WTC11 (cell line): ENCODE data around the gene RNF151. TPM values are rescaled to one million over a fixed set of nuclear protein-coding genes. Genes with fewer than 3 reads are reported as not detected.

Experiments used
- ATAC-seq: fragments of 200-7000 bp; cut with Tn5 transposase; 2 replicates; pipeline ENCODE4 v1.10.0; 2021; ENCODE audit warnings: mild to moderate bottlenecking, moderate library complexity
- Bru-seq: library from RNA; stranded (reverse); fragments of 400-500 nt; gene quantifications from one replicate; lab custom pipeline; 2021; lab: Mats Ljungman, UMichigan
- CTCF ChIA-PET: fragments of 300-600 bp; sonication (Branson Sonifier 250); formaldehyde crosslinking; loops from one replicate; lab custom pipeline; 2021; ENCODE audit warnings: antibody characterized with exemption; lab: Charles Lee
- POLR2A ChIA-PET: fragments of 350-600 bp; sonication (Branson Sonifier 250); formaldehyde crosslinking; loops from one replicate; lab custom pipeline; 2021; ENCODE audit warnings: antibody characterized with exemption; lab: Charles Lee
- DNase-seq: peaks from one replicate; pipeline ENCODE4 v3.0.0; 2021; ENCODE audit warnings: low spot score
- H3K27ac Mint-ChIP-seq: 2 replicates; pipeline ENCODE4 v1.8.0; 2021; ENCODE audit warnings: mixed read lengths
- H3K27me3 Mint-ChIP-seq: 2 replicates; pipeline ENCODE4 v1.8.0; 2021; ENCODE audit warnings: low read depth, mild to moderate bottlenecking, moderate library complexity, mixed read lengths
- H3K36me3 Mint-ChIP-seq: 2 replicates; pipeline ENCODE4 v1.8.0; 2021; ENCODE audit warnings: mixed read lengths
- H3K4me1 Mint-ChIP-seq: 2 replicates; pipeline ENCODE4 v1.8.0; 2022; ENCODE audit warnings: mixed read lengths
- H3K4me3 Mint-ChIP-seq: 2 replicates; pipeline ENCODE4 v1.8.0; 2021; ENCODE audit warnings: mild to moderate bottlenecking, moderate library complexity, mixed read lengths
- H3K9me3 Mint-ChIP-seq: 2 replicates; pipeline ENCODE4 v1.8.0; 2021; ENCODE audit warnings: mixed read lengths
- ATF3 ChIP-seq: sonication (generic); formaldehyde crosslinking; conservative IDR thresholded peaks from 2 replicates; pipeline ENCODE4 v1.8.1; 2022; ENCODE audit warnings: mild to moderate bottlenecking, missing genetic modification reagents
- FOXK1 ChIP-seq: sonication (generic); formaldehyde crosslinking; IDR thresholded peaks from 2 replicates; pipeline ENCODE4 v1.8.0; 2022; ENCODE audit warnings: mild to moderate bottlenecking, moderate library complexity, missing genetic modification reagents
- GABPB1 ChIP-seq: sonication (generic); formaldehyde crosslinking; IDR thresholded peaks from 2 replicates; pipeline ENCODE4 v1.8.1; 2023; ENCODE audit warnings: mild to moderate bottlenecking, missing genetic modification reagents
- HMGA2 ChIP-seq: fragments of 250-450 bp; sonication (Bioruptor Pico); IDR thresholded peaks from 2 replicates; pipeline ENCODE4 v1.4.0; 2021; ENCODE audit warnings: mild to moderate bottlenecking, moderate library complexity
- IRF1 ChIP-seq: sonication (generic); formaldehyde crosslinking; IDR thresholded peaks from 2 replicates; pipeline ENCODE4 v1.8.0; 2023; ENCODE audit warnings: missing genetic modification reagents
- KAT7 ChIP-seq: sonication (generic); formaldehyde crosslinking; IDR thresholded peaks from 2 replicates; pipeline ENCODE4 v1.8.1; 2023; ENCODE audit warnings: missing genetic modification reagents, mild to moderate bottlenecking, borderline replicate concordance
- NFE2L1 ChIP-seq: sonication (generic); formaldehyde crosslinking; IDR thresholded peaks from 2 replicates; pipeline ENCODE4 v1.8.1; 2023; ENCODE audit warnings: missing genetic modification reagents
- ZMAT4 ChIP-seq: fragments of 250-450 bp; sonication (Bioruptor Pico); IDR thresholded peaks from 2 replicates; pipeline ENCODE4 v1.9.0; 2021; ENCODE audit warnings: mild to moderate bottlenecking
- ZNF121 ChIP-seq: sonication (generic); formaldehyde crosslinking; IDR thresholded peaks from 2 replicates; pipeline ENCODE4 v1.8.0; 2023; ENCODE audit warnings: missing genetic modification reagents
- ZNF416 ChIP-seq: fragments of 250-450 bp; sonication (Bioruptor Pico); IDR thresholded peaks from 2 replicates; pipeline ENCODE4 v1.9.0; 2021; ENCODE audit warnings: mild to moderate bottlenecking, inconsistent platforms
- ZNF532 ChIP-seq: fragments of 250-450 bp; sonication (Bioruptor Pico); IDR thresholded peaks from 2 replicates; pipeline ENCODE4 v1.9.0; 2021; ENCODE audit warnings: mild to moderate bottlenecking, borderline replicate concordance
- long read RNA-seq, 3 experiments: library from RNA in 1 of 3; library from capped mRNA in 1 of 3; library from polyadenylated mRNA in 1 of 3; unstranded in 2 of 3; stranded (forward) in 1 of 3; transcript quantifications; one replicate each; pipeline ENCODE4 v2.0.0, GENCODE V29; 2021
- total RNA-seq: library from RNA; stranded (reverse); gene quantifications from 3 replicates; pipeline ENCODE4 v1.2.3, GENCODE V29; 2021
- TF ChIP-seq, protein P1 (sequence below): sonication (generic); formaldehyde crosslinking; IDR thresholded peaks from 2 replicates; pipeline ENCODE4 v1.8.1; 2022; ENCODE audit warnings: mild to moderate bottlenecking, moderate library complexity, missing genetic modification reagents
- TF ChIP-seq, protein P2 (sequence below): sonication (generic); formaldehyde crosslinking; IDR thresholded peaks from 2 replicates; pipeline ENCODE4 v1.8.0; 2023; ENCODE audit warnings: missing genetic modification reagents, mild to moderate bottlenecking, borderline replicate concordance
- TF ChIP-seq, protein P3 (sequence below): fragments of 250-450 bp; sonication (Bioruptor Pico); conservative IDR thresholded peaks from 2 replicates; pipeline ENCODE4 v1.9.0; 2021; ENCODE audit warnings: mild to moderate bottlenecking

Gene RNF151
- total RNA-seq (0.31 TPM in 1 of 3 replicates, not detected in the others), Bru-seq, nascent RNA (percentile 41 among the genes with signal in this experiment)
- long read RNA-seq, experiment 1, result 0 reads
- long read RNA-seq, experiment 2, result 0 reads
- long read RNA-seq, experiment 3, result 0 reads

GRCh38 chr16:1966460-1966859 is at the start of gene RNF151:
TSS of gene RNF151 (plus strand) at chr16:1966856. CDS start at chr16:1966882, 26 bp downstream.
- CTCF ChIA-PET, result no interaction called here
- ATAC-seq (no peak), DNase-seq (no peak)
- Mint-ChIP-seq H3K27ac (no peak within 1 kb of the TSS; the same call in 1 of the 2 replicates), H3K4me1 (peaks cover 34% of the 10 kb centered on the region), H3K36me3 (peaks cover 30% of the 10 kb centered on the region), H3K9me3 (no peaks in the 10 kb centered on the region), H3K4me3 (peak within 1 kb of the TSS; percentile 94), H3K27me3 (no peaks in the 10 kb centered on the region)
- POLR2A ChIA-PET, result no interaction called here
- TF ChIP-seq ZNF121 (CRISPR knock-in tag) (peak; percentile 61; the same call in 1 of the 2 replicates), ZNF532 (CRISPR knock-in tag) (no peak)
- TF ChIP-seq, all 79 proteins: peak for 1

DNA sequence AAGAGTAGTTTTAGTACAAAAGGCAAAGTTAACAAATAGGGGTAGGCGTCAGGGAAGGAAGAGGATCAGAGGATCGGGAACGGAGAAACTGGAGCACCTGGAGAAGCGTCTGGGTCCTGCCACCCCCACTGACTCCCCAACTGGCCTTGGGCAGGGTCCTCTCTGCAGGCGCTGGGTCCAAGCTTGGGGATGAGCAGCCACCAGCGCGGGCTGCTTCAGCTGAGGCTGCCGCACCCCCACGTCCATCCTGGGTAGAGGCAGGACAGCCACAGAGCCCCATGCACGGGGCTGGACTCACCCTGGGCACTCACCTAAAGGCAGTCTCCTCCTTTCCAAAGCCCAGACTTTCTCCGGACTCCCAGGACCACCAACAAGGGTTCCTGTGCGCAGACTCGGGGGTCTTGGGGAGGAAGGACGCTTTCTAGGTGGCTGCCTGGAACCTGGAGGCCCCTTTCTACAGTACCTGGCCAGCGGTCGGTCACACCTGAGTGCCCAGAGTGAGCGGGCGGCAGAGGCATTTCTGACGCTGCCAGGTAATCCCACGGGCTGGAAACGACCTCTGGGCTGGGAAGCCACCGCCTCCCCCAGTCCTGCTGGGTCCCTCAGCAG is 49.5 kb upstream of the RNF151 start:
- TF ChIP-seq HMGA2 (no peak), KAT7 (CRISPR knock-in tag) (no peak), ZMAT4 (no peak), IRF1 (CRISPR knock-in tag) (no peak), ZNF416 (CRISPR knock-in tag) (no peak), ATF3 (CRISPR knock-in tag) (no peak), FOXK1 (CRISPR knock-in tag) (no peak), GABPB1 (CRISPR knock-in tag) (no peak), NFE2L1 (CRISPR knock-in tag) (no peak)
- TF ChIP-seq, protein P1, sequence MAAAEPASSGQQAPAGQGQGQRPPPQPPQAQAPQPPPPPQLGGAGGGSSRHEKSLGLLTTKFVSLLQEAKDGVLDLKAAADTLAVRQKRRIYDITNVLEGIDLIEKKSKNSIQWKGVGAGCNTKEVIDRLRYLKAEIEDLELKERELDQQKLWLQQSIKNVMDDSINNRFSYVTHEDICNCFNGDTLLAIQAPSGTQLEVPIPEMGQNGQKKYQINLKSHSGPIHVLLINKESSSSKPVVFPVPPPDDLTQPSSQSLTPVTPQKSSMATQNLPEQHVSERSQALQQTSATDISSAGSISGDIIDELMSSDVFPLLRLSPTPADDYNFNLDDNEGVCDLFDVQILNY (CRISPR knock-in tag), result no peak
- TF ChIP-seq, protein P2, sequence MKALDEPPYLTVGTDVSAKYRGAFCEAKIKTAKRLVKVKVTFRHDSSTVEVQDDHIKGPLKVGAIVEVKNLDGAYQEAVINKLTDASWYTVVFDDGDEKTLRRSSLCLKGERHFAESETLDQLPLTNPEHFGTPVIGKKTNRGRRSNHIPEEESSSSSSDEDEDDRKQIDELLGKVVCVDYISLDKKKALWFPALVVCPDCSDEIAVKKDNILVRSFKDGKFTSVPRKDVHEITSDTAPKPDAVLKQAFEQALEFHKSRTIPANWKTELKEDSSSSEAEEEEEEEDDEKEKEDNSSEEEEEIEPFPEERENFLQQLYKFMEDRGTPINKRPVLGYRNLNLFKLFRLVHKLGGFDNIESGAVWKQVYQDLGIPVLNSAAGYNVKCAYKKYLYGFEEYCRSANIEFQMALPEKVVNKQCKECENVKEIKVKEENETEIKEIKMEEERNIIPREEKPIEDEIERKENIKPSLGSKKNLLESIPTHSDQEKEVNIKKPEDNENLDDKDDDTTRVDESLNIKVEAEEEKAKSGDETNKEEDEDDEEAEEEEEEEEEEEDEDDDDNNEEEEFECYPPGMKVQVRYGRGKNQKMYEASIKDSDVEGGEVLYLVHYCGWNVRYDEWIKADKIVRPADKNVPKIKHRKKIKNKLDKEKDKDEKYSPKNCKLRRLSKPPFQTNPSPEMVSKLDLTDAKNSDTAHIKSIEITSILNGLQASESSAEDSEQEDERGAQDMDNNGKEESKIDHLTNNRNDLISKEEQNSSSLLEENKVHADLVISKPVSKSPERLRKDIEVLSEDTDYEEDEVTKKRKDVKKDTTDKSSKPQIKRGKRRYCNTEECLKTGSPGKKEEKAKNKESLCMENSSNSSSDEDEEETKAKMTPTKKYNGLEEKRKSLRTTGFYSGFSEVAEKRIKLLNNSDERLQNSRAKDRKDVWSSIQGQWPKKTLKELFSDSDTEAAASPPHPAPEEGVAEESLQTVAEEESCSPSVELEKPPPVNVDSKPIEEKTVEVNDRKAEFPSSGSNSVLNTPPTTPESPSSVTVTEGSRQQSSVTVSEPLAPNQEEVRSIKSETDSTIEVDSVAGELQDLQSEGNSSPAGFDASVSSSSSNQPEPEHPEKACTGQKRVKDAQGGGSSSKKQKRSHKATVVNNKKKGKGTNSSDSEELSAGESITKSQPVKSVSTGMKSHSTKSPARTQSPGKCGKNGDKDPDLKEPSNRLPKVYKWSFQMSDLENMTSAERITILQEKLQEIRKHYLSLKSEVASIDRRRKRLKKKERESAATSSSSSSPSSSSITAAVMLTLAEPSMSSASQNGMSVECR (CRISPR knock-in tag), result no peak
- TF ChIP-seq, protein P3, sequence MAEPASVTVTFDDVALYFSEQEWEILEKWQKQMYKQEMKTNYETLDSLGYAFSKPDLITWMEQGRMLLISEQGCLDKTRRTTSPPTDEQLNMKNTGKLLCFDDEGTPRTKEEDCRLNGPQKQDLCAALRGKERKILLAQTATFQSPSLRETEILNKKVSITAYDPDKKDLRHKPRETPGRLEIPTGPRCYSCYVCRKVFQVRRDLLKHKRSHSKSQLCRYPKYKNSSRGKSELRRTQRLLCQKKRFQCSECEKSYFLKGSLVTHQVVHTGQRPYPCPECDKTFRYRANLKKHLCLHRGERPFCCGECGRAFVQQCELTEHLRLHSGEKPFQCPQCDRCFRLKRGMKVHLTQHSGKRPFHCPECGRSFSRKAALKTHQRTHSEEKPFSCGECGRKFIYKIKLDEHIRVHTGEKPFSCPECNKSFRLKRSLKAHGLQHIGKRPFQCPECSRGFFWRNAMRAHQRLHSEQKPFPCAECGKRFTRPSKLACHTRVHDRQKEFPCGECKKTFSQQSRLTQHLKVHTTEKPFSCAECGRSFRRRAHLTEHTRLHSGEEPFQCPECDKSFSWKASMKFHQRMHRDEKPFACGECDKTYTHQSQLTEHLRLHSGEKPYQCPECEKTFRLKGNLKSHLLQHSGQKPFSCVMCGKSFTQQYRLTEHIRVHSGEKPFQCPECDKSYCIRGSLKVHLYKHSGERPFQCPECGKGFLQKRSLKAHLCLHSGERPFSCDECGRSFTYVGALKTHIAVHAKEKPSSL, result no peak
- H3K4me1 Mint-ChIP-seq, result peaks cover 35% of the 10 kb centered on the region
- POLR2A ChIA-PET, result no interaction called here

More for the DNA sequence above, 49.5 kb upstream of the RNF151 start:
- Mint-ChIP-seq H3K4me3 (peak overlapping the region; percentile 55), H3K27ac (no peak overlapping the region), H3K27me3 (peaks cover 76% of the 10 kb centered on the region), H3K36me3 (no peaks in the 10 kb centered on the region), H3K9me3 (no peaks in the 10 kb centered on the region)
- DNase-seq (no peak), ATAC-seq (no peak)
- CTCF ChIA-PET, result interaction anchor here (0.7 to 1.6 kb wide), 9 partner anchors 10 to 1240 kb away, joined by 3 to 16 read pairs (median 4); no protein-coding TSS in a partner anchor
